DND-41 (cell line): ENCODE measurements around the gene RECK.

Experiments
- CTCF ChIP-seq: IDR thresholded peaks from 2 replicates; pipeline ENCODE4 v1.5.1; 2012; ENCODE audit warnings: borderline replicate concordance, low read length, moderate library complexity, mild to moderate bottlenecking; ENCODE audit not compliant: poor library complexity, severe bottlenecking; ENCODE audit errors: extremely low read depth
- EZH2 ChIP-seq: IDR thresholded peaks from 3 replicates; pipeline ENCODE4 v1.6.1; 2012; ENCODE audit warnings: borderline replicate concordance, low read depth, mild to moderate bottlenecking, moderate library complexity, low read length, inconsistent platforms; ENCODE audit not compliant: severe bottlenecking

- TF ChIP-seq CTCF, result no peak
- TF ChIP-seq EZH2, result no peak
Measured at GRCh38 chr9:35994959-35995358, 41.8 kb upstream of the RECK start.
